SU-DHL-6 (cell line): ENCODE measurements around the gene UNC5B.

ENCODE experiments used
- CTCF ChIP-seq: fragments of 200-600 bp; sonication (generic); IDR thresholded peaks from one replicate; pipeline ENCODE4 v1.5.1; 2017; ENCODE audit warnings: antibody characterized with exemption, mild to moderate bottlenecking, low read length, moderate library complexity; ENCODE audit not compliant: insufficient read depth, poor library complexity, severe bottlenecking
- EZH2phosphoT487 ChIP-seq: fragments of 200-600 bp; sonication (generic), shearing (Covaris generic); conservative IDR thresholded peaks from 2 replicates; pipeline ENCODE4 v1.6.1; 2018; ENCODE audit warnings: mild to moderate bottlenecking, antibody characterized with exemption, low read length, moderate library complexity, mixed read lengths

DNA sequence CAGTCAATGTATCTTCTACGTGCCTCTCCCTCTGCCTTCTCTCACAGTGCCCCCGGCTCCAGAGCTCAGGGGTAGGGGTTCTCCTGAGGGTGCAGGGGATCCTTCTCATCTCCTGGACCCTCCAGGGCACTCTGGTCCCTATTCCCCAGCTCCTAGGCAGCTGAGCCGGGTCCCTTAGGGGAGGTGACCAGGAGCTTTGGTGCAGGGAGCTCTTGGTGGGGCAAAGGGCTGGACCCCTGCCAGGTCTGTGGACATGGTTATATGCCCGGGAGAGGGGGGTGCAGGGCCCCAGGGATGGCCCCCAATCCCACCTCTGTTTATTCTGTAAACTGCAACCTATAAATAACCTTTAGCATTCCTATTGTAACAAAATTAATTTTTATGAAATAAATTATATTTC is 90.1 kb downstream of the UNC5B start:
- TF ChIP-seq CTCF, result no peak
- TF ChIP-seq EZH2phosphoT487, result no peak
